ENCODE measurements around the gene ITM2A.

Gene ITM2A

DNA sequence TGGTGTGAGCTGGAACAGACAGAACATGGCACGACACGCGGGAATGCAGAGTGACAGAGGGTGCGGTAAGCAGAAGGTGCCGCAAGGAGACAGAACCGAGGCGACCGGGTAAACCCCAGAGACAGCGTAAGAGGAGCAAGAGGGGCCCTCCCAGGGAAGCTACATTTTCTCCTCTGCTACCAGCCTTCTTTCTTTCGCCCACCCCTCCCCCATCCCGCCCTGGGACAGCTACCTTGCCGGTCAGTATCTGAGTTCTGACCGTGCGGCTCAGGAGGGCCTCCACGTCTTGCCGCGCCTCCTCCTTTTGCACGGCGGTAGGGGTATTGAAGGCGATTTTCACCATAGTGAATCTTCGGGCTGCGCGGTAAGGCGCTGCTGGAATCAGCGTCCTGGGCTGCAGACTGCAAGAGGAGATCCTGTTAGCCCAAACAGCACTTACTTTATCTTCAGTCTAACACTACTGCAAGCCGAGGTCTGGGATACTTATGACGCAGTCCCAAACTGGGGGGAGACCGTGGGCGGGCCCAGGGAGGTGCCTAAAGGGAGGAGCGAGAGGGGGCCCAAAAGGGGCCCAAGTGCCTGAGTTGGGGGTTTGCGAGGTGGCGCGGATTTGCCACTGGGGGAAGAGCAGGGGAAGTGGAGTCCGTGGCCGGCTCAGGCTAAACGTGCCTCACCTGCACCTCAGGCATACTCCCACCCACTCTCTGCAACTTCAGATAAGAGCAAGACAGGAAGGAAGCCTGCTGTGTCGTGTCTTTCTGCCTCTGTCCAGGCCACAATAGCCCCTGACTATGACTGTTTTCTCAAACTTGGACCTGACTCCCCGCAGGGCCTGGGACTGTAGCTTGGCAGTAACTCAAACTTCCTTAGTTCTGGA is at the start of gene ITM2A:
Gene ITM2A, minus strand, starts transcription at position 462 of the 877 bp plus-strand sequence. Its CDS starts 119 bp downstream, at position 343.
- peak in 19 of 51 donors; percentile 0 to 30 (median 3) for DNase-seq

DNA sequence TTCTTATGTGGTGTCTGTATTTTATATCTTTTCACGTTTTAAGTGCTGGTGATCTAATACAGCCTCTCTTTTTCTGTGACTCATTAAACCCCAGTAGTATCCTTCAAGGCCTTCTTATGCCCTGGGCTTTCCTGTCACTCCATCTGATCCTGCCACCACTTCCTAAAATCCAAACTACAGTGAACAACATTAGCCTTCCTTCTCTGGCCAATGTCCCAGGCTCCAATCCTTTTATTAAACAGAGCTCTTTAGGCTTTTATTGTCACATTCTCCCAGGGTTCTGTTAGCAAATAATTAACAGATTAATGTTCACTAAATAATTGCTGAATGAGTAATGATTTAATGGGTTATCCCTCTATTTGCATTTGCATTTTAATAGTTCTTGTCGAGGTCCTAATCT is 47.9 kb upstream of the ITM2A start:
- no peak for DNase-seq

DNA sequence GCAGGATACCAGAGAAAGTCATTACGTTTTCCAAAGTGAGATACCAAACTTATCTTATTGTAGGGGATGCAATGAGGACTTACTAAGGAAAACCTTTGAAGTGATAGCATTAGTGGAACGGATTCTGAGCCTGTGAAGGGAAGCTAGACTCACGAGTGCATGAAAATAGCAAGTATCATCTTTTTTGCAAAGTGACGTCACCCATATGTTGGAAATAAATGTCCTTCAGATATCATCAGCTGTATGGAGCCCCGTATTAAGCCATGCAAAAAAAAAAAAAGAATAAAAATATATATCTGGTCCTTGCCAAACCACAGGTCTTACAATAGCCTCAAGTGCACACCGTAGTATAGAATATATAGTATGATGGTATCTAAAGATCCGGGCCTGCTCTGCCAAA is 46.8 kb upstream of the ITM2A start:
- no peak for DNase-seq

DNA sequence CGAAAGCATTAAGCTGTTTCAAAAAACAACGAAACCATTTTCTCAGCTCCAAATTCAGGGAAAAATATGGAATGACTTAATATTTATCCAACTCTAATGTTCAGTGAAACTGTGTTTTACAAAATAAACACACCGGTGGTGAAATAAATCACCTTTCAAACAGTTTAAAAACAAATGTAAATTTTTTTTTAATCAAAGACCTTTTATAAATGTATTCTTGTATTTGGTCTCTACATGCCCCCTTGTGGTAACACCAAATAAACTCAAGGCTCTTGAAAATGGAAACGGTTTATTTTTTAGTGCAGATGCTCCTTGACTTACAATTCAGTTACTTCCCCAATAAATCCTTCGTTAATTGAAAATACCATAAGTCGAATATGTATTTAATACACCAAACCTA is 45.8 kb upstream of the ITM2A start:
- DNase-seq = no peak

DNA sequence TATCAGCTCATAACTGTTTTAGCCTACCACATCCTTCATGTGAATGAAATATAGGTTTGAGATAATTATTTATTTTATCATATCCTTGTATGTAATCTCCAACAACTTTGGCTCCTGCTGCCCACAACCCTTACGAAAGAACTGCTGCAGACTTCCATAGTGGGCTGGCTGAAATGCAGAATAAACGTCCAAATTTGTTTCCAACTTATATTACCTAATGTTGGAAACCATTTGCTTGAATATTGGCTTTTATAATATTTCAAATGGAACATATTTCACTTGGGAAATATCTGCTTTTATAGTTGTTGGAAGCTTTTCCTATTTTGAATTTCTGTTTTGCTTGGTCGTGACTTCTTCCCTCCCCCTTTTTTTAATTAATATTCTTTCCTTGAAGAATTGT is 45.0 kb upstream of the ITM2A start:
- no peak for DNase-seq

DNA sequence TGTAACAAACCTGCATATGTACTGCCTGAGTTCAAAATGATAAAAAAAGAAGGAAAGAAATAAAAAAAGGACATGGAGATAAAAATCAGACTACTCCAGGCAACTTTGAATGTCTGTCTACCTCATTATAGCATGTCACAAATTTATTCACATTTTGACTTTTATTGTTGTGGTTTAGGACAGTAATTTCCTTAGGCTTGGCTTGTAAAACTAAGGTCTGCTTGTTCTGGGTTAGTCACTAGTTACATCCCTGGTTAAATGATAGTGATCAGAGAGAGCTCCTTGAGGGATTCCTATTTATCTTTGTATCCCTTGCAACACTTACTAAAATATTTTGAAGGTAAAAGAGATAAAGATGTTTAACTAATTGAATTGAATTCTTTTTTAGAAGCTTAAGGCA is 42.5 kb upstream of the ITM2A start:
- no peak for DNase-seq

DNA sequence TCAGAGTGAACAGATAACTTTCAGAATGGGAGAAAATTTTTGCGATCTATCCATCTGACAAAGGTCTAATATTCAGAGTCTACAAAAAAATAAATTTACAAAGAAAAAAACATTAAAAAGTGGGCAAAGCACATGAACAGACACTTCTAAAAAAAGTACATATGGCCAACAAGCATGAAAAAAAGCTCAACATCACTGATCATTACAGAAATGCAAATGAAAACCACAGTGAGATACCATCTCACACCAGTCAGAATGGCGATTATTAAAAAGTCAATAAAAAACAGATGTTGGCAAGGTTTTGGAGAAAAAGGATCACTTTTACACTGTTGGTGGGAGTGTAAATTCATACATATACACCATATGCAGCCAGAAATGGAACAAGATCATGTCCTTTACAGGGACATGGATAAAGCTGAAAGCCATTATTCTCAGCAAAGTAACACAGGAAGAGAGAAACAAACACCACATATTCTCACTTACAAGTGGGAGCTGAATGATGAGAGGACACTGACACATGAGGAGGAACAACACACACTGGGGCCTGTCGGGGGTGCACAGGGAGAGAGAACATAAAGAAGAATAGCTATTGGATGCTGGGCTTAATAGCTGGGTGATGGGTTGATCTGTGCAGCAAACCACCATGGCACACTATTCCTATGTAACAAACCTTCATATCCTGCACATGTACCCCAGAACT is 41.6 kb upstream of the ITM2A start:
- DNase-seq = no peak

DNA sequence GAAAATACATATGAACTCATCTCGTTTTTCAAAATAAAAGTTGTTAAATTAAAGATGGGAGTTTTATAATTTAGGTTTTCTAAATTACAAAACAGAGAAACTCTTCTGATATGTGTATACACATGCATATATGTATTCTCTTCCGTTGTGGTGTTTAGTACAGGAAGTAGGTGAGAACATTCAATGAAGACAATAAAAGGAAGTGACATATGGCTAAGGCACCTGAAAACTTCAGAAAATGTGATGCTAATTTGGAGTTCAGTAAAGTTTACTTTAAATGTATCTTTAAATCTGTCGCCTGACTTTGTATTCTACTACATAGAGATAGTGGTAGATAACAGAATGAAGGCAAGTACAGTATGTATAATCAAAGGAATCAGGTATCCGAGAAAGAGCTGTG is 33.5 kb upstream of the ITM2A start:
- no peak for DNase-seq

DNA sequence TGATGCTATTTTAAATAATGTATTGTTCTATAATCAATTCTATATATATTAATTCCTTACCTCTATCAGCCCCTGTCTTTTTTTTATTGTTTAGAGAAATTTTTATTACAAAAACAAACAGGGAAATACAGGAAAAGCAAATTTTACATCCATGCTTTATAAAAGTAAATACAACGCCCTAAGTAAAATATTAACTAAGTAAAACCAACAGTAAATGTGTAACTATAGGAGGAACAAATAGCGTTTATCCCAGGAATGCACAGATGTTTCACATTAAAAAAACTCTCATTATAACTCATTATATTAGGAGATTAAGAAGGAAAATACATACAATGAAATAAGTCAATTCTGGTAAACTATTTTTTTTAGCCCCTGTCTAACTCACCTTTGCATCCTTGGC is 8.2 kb upstream of the ITM2A start:
- no peak for DNase-seq

DNA sequence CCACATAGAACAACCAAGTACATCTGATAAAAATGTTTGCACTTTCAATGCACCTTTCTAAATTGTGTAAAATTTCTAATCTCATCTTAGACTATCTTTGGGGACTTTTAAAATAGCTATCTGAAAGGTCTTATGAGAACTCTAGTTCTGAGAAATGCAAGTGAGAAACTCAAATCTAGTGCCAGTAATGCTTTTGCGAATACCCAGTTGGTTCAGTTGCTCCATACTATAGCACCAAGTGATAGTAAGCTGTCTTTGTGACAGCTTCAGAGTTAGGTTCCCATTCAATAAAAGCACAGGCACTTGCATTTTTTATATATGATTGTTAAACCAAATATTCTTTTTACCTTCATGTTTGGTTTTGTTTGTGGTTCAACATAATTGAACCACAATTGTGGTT is 4.5 kb upstream of the ITM2A start:
- no peak for DNase-seq

DNA sequence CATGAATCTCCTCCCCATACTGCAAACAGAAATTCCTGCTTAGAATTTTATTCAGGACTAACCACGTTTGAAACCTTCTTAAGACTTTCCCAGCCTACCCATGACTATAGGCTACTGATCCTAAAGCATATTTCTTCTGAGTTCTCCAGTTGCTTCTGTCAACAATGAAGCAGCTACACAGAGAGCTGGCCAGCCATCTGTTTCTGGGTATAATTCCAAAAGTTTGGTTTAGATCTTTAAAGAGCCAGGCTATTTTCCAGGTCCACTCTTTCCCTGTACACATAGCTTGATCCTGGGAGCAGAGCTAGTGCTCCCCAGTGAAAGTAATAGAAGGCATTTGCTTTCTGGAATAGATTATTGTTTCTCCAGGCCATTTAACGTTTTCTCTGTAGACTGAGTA is 4.0 kb upstream of the ITM2A start:
- DNase-seq = no peak

DNA sequence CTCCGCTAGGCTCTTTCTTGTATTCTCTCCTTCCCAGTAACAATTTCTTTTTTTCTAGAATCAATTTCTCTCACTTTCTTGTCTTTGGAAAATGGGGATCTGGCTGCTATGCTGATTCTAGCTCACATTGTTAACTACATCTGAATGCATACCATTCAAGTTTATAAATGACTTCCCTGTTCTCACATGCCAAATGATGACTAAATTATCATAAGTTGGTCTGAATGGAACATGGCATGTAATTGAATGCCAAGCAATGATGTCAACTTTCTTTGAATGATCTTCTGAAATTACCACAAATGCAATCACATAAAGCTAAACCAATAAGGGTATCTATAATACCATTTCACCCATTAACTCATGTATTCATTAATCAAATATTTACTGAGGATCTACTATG is 2.7 kb upstream of the ITM2A start:
- peak in 1 of 51 donors; percentile 19 for DNase-seq

DNA sequence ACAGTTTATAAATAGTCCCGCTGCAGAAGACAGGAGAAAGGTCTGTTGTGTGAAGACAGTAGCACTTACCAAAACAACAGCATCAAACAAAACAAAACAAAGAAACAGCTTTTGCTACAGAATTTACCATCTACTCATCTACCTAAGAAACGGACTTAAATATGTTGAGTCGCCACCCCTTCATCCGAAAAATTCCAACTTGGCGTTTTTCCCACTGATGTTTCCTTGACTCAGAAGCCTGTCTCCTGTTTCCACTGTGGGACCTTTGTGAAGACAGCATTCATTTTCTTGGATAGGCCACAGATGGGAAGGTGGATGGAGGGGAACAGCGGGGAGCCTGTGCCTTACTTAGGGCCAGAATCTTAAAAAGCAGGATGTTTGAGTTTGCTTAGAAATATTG is 1.3 kb upstream of the ITM2A start:
- peak in 1 of 51 donors; percentile 0 for DNase-seq

DNA sequence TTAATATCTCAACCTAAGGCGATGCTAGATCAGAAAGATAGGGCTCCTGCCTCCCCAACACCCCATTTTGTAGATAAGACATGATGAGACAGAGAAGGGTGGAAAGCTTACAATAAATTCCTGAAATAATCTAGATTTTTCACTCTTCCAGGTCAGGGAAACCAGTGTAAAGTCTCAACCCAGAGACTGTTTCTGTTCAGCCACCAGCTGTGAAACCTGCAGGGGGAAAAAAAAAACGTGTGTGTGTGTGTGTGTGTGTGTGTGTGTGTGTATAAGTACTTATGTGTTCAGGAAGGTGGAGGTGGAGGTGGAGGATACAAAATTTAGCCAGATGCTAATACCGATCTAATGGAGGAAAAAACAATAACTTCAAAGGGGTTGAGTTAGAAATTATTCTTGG is 773 bp upstream of the ITM2A start:
- DNase-seq = no peak

DNA sequence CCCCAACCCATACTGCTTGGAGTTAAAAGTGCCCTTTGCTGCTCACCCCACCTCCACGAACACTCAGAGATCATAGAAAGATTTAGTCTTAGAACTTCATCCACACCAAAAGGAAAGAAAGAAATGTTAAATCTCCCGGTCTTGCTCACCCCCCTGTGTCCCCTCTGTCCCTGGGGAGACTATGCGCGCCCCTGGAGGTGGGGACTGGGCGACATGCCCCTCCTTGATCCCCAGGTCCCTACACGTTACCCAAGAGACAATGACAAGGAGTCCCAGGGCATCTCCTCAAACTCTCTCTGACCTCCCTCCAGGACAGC is 620 bp downstream of the ITM2A start:
- DNase-seq = peak in 2 of 51 donors; percentile 9 to 11

DNA sequence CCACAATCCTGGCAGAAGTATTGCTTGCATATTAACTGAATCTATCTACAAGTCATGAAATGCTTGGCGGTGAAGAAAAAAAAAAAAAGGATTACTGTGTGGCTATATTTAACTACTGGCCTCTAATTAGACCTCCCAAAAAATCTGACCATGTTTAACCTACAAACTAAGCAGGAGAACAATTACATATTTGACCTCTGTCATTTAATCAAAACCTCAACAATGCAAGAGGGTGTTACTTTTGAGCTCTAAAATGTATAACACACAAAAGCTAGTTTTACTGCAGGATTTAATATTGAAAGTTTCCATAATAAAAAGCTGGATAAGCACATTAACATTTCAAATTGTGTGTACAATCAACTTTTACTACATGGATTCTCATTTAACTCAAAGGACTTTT is 1.5 kb downstream of the ITM2A start:
- no peak for DNase-seq

DNA sequence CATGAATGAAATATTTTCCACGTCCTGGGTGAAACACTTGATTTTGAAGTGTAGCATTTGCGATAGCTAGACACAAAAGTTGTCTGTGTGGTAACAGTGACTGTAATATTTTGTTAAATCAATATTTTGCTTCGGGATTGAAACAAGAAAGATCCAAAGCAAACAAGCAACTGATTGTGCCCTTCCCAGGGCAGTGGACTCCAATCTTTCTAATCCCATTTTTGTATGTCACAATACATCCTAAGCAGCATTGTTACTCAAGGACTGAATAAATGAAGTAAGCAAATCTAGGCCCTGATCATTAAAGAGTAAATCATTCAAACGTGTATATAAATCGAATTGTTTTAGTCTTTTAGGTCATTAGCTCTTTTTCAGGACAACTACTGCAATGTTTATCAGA is 2.8 kb downstream of the ITM2A start:
- no peak for DNase-seq

DNA sequence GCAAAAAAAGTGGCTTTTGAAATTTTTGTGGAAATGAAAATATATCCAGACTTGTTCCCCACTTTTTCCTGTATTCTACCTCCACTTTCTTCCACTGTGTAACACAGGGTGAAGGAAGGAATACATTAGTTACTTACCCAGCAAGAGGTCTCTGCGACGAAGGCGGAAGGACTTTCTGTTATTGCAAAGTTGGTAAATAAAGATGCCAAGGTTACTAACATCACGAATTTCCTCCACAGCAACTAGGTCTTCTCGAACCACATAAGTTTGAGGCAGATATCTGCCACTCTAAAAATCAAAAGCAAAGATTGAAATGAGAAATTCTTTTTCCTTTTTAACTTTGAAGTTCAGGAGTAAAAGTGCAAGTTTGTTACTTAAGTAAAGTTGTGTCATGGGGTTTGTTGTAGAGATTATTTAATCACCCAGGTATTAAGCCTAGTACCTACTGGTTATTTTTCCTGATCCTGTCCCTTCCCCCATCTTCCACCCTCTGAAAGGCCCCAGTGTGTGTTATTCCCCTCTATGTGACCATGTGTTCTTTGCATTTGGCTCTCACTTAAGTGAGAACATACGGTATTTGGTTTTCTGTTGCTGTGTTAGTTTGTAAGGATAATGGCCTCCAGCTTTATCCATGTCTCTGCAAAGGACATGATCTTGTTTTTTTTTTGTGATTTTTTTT is 5.8 kb downstream of the ITM2A start:
- DNase-seq = no peak

DNA sequence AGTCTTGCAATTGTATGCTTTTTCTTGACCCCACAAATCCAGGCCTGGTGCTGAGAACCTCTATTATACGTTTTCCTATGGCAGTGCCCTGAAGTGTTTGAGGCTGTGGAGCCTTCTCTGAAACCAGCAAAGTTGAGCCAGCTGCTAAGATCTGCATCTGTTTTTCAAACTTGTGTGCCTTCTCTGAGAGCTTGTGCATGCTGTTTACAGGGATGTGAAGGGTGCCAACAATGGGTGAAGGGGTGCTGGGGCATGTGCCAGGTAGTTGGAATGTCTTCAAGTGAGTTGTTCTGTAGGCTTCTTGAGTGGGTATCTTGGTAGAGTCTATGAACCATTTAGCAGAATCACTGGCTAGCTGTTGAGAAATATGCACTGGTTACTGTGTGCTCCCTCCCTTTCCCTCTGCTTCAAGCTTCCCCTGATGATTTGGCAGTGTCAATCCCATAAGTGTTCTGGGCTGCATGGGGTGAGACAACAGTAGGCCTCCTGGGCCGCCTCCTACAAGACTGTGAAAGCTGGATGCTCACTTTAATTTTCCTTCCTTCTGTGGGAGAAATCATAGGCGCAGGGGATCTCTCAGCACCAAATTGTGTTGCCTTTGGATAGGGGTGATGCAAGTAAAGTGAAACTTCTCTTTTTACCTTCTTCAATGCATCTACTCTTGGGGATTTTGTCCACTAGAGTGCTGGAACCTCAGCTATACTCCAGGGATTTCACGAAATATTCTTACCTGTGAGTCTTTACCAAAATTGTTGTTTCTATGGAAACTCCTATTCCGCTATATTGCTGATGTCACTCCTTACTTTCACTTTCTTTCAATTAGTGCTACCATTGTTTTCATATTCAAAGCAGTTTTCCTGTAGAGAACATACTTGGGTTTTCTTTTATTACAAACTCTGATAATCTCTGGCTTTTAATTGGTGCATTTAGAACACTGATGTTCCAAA is 30.0 kb downstream of the ITM2A start:
- DNase-seq = no peak

DNA sequence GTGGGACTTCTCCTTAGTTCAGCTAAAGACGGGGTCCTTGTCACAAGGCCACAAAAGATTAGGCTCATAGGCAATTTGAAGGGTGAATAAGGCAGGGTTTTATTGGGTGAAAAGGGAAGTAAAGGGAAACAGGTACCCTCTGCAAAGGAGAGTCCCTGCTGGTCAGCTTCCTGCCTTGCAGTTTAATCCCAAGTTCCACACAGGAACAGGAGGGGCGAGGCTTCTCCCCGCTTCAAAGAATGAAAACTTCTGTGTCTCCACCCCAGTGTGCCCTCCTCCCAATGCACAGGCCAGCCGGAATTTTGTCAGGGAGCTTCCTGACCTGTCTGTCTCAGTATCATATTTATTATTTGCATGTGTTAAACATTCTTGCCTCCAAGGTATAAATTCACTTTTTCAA is 37.1 kb downstream of the ITM2A start:
- DNase-seq = no peak

DNA sequence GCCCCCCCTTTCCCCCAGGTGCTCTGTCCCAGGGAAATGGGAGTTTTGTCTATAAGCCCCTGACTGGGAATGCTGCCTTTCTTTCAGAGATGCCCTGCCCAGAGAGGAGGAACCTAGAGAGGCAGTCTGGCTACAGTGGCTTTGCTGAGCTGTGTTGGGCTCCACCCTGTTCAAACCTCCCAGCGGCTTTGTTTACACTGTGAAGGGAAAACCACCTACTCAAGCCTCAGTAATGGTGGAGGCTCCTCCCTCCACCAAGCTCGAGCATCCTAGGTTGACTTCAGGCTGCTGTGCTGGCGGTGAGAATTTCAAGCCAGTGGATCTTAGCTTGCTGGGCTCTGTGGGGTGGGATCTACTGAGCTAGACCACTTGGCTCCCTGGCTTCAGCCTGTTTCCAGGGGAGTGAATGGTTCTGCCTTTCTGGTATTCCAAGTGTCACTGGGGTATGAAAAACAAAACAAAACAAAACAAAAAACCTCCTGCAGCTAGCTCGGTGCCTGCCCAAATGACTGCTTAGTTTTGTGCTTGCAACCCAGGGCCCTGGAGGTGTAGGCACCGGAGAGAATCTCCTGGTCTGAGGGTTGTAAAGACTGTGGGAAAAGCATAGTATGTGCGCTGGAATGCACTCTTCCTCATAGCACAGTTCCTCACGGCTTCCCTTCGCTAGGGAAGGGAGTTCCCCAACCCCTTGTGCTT is 41.7 kb downstream of the ITM2A start:
- no peak for DNase-seq
